HCT116 (cell line): ENCODE data around the gene CSNK1G1. TPM values are rescaled to one million over a fixed set of nuclear protein-coding genes. Genes with fewer than 3 reads are reported as not detected.

Source experiments
- ATAC-seq: fragments of 200-7000 bp; cut with Tn5 transposase; 2 replicates; pipeline ENCODE4 v1.9.1; 2020; ENCODE audit warnings: mild to moderate bottlenecking, moderate library complexity
- BruUV-seq: library from RNA; stranded (reverse); fragments of 400-500 nt; replicated peaks from 2 replicates; lab custom pipeline; 2021; lab: Mats Ljungman, UMichigan
- CTCF ChIA-PET: fragments of 300-600 bp; sonication (Branson Sonifier 250); formaldehyde crosslinking; loops from one replicate; lab custom pipeline; 2021; ENCODE audit warnings: antibody characterized with exemption; lab: Charles Lee
- POLR2A ChIA-PET: fragments of 300-600, 350-600 bp; sonication (Branson Sonifier 250); formaldehyde crosslinking; loops from one replicate; lab custom pipeline; 2021; ENCODE audit warnings: antibody characterized with exemption; lab: Charles Lee
- RAD21 ChIA-PET, 2 experiments: fragments of 300-600 bp; sonication (Branson Sonifier 250); formaldehyde crosslinking; loops; one replicate each; lab custom pipeline; 2023; ENCODE audit warnings: low total read pairs in 2 of 2; ENCODE audit not compliant: uncharacterized antibody in 2 of 2, unreplicated experiment in 2 of 2, low non-redundant PET in 1 of 2; lab: Charles Lee
- DNase-seq: peaks from one replicate; pipeline ENCODE4 v3.0.0-alpha.2; 2010; ENCODE audit warnings: low read depth, low spot score
- H2AFZ ChIP-seq: fragments of 200-600 bp; shearing (Covaris generic), sonication (generic); 2 replicates; pipeline ENCODE4 v1.6.1; 2017; ENCODE audit warnings: low read depth, mixed run types, mixed read lengths, antibody characterized with exemption, low read length; ENCODE audit not compliant: poor library complexity, severe bottlenecking
- H3K27ac ChIP-seq: 2 replicates; pipeline ENCODE4 v1.5.1; 2012; ENCODE audit warnings: low read depth, low read length
- H3K27me3 ChIP-seq: fragments of 200-600 bp; sonication (generic); 2 replicates; pipeline ENCODE4 v1.6.1; 2016; ENCODE audit warnings: mixed run types, low read length, mixed read lengths; ENCODE audit not compliant: insufficient read depth
- H3K36me3 ChIP-seq, 2 experiments: fragments of 200-500 bp in 1 of 2; fragments of 200-600 bp in 1 of 2; sonication (Bioruptor generic) in 1 of 2; sonication (generic) in 1 of 2; 2 replicates each; pipeline versions ENCODE4 v1.5.1 to v1.6.1; 2014 to 2016; ENCODE audit warnings: low read length in 2 of 2, inconsistent platforms in 1 of 2, mixed read lengths in 1 of 2, mixed run types in 1 of 2; ENCODE audit not compliant: insufficient read depth in 2 of 2, control insufficient read depth in 1 of 2
- H3K4me1 ChIP-seq, 2 experiments: fragments of 200-600 bp in 1 of 2; sonication (generic) in 1 of 2; 2 replicates each; pipeline versions ENCODE4 v1.5.1 to v1.6.1; 2012 to 2017; ENCODE audit warnings: low read length in 2 of 2, inconsistent platforms in 1 of 2, mild to moderate bottlenecking in 1 of 2, mixed read lengths in 1 of 2, mixed run types in 1 of 2, moderate library complexity in 1 of 2; ENCODE audit not compliant: insufficient read depth in 2 of 2, control insufficient read depth in 1 of 2
- H3K4me2 ChIP-seq: fragments of 200-600 bp; sonication (generic); 2 replicates; pipeline ENCODE4 v1.6.1; 2017; ENCODE audit warnings: mixed run types, low read length, mixed read lengths
- H3K4me3 ChIP-seq, 2 experiments: fragments of 200-600 bp in 1 of 2; sonication (generic) in 1 of 2; replicated peaks in 1 of 2; 2 replicates each; pipeline ENCODE4 v1.5.1; 2011 to 2016; ENCODE audit warnings: low read length in 2 of 2, control low read depth in 1 of 2, low read depth in 1 of 2, mild to moderate bottlenecking in 1 of 2, mixed read lengths in 1 of 2, mixed run types in 1 of 2
- H3K79me2 ChIP-seq: fragments of 200-600 bp; sonication (generic); 2 replicates; pipeline ENCODE4 v1.6.1; 2017; ENCODE audit warnings: mild to moderate bottlenecking, mixed run types, low read length, moderate library complexity, mixed read lengths; ENCODE audit not compliant: insufficient read depth
- H3K9ac ChIP-seq: fragments of 200-600 bp; sonication (generic); 2 replicates; pipeline ENCODE4 v1.6.1; 2016; ENCODE audit warnings: low read length, mixed read lengths
- H3K9me2 ChIP-seq: fragments of 200-600 bp; sonication (generic), shearing (Covaris generic); 2 replicates; pipeline ENCODE4 v1.6.1; 2017; ENCODE audit warnings: mixed run types, mild to moderate bottlenecking, moderate library complexity; ENCODE audit not compliant: insufficient read depth
- H3K9me3 ChIP-seq, 2 experiments: fragments of 200-500 bp in 1 of 2; fragments of 200-600 bp in 1 of 2; sonication (Bioruptor generic) in 1 of 2; sonication (generic) in 1 of 2; 2 replicates each; pipeline ENCODE4 v1.6.1; 2014 to 2017; ENCODE audit warnings: low read length in 2 of 2, mixed read lengths in 2 of 2, inconsistent platforms in 1 of 2, low read depth in 1 of 2, mild to moderate bottlenecking in 1 of 2, mixed run types in 1 of 2, moderate library complexity in 1 of 2; ENCODE audit not compliant: control insufficient read depth in 1 of 2, insufficient read depth in 1 of 2
- H4K20me1 ChIP-seq: fragments of 200-600 bp; sonication (generic), shearing (Covaris generic); 2 replicates; pipeline ENCODE4 v1.6.1; 2017; ENCODE audit warnings: mixed run types, mild to moderate bottlenecking, moderate library complexity; ENCODE audit not compliant: insufficient read depth
- ATF3 ChIP-seq: IDR thresholded peaks from 2 replicates; pipeline ENCODE4 v1.6.1; 2012
- CBX3 ChIP-seq: IDR thresholded peaks from 2 replicates; pipeline ENCODE4 v1.6.1; 2012; ENCODE audit warnings: low read depth
- CTCF ChIP-seq, 3 experiments: fragments of 200-600 bp in 1 of 3; sonication (generic) in 1 of 3; IDR thresholded peaks in 2 of 3; conservative IDR thresholded peaks in 1 of 3; 2 replicates each; pipeline ENCODE4 v1.5.1; 2012 to 2017; ENCODE audit warnings: low read depth in 2 of 3, low read length in 2 of 3, antibody characterized with exemption in 1 of 3, borderline replicate concordance in 1 of 3, control low read depth in 1 of 3, mild to moderate bottlenecking in 1 of 3, mixed read lengths in 1 of 3, mixed run types in 1 of 3, moderate library complexity in 1 of 3; ENCODE audit not compliant: insufficient read depth in 1 of 3
- EGR1 ChIP-seq: IDR thresholded peaks from 2 replicates; pipeline ENCODE4 v1.6.1; 2012; ENCODE audit warnings: low read depth
- ELF1 ChIP-seq: IDR thresholded peaks from 2 replicates; pipeline ENCODE4 v1.6.1; 2012; ENCODE audit warnings: low read depth, borderline replicate concordance
- EZH2 ChIP-seq: fragments of 200-600 bp; sonication (generic); IDR thresholded peaks from 2 replicates; pipeline ENCODE4 v1.6.1; 2017; ENCODE audit warnings: antibody characterized with exemption, mixed run types
- EZH2phosphoT487 ChIP-seq: fragments of 200-600 bp; IDR thresholded peaks from 2 replicates; pipeline ENCODE4 v1.6.1; 2018; ENCODE audit warnings: antibody characterized with exemption, borderline replicate concordance
- JUND ChIP-seq: IDR thresholded peaks from 2 replicates; pipeline ENCODE4 v1.6.1; 2012
- MAX ChIP-seq: IDR thresholded peaks from 2 replicates; pipeline ENCODE4 v1.6.1; 2012
- REST ChIP-seq: IDR thresholded peaks from 2 replicates; pipeline ENCODE4 v1.6.1; 2012; ENCODE audit warnings: low read depth
- SRF ChIP-seq: IDR thresholded peaks from 2 replicates; pipeline ENCODE4 v1.6.1; 2012; ENCODE audit warnings: low read depth
- ZBTB33 ChIP-seq: IDR thresholded peaks from 2 replicates; pipeline ENCODE4 v1.6.1; 2011; ENCODE audit warnings: mild to moderate bottlenecking, low read length, moderate library complexity; ENCODE audit not compliant: insufficient replicate concordance; ENCODE audit errors: extremely low read depth
- ZFX ChIP-seq: fragments of 450-650 bp; IDR thresholded peaks from 2 replicates; pipeline ENCODE4 v1.6.1; 2017
- intact Hi-C: fragments of 100-400 bp; cut with micrococcal nuclease; formaldehyde crosslinking; loops from 2 replicates; pipeline ENCODE4 v1.10.0; 2022
- total RNA-seq: library from RNA; stranded (reverse); gene quantifications from one replicate; pipeline ENCODE4 v1.2.1, GENCODE V29; 2021; ENCODE audit not compliant: unreplicated experiment

CSNK1G1 gene
- total RNA-seq, 1 experiment from 2014 or later: 21.1 TPM

GRCh38 chr15:64185146-64185911, 170.6 kb downstream of the CSNK1G1 start:
- peaks cover 0 to 3% of the 10 kb centered on the region in 2 experiments; a peak in 1 of 4 replicates for H3K36me3 ChIP-seq
- H3K79me2 ChIP-seq: no peaks in the 10 kb centered on the region
- no peaks in the 10 kb centered on the region for H3K4me1 ChIP-seq
- BruUV-seq: no TSS peak
- RAD21 ChIA-PET: no interaction called here
- no peak for TF ChIP-seq ZFX
- TF ChIP-seq MAX: no peak
- no peak for TF ChIP-seq CBX3
- TF ChIP-seq EZH2phosphoT487: no peak
- no peak for TF ChIP-seq JUND
- no peak for TF ChIP-seq CTCF (IDR thresholded peaks at IDR 0.05 in 2 of 3, conservative IDR thresholded peaks at IDR 0.05 in 1 of 3; ENCODE audit: borderline replicate concordance in 1 of 3, insufficient read depth in 1 of 3, low read depth in 2 of 3, low read length in 2 of 3)
- TF ChIP-seq ELF1: no peak
- no peak for TF ChIP-seq EGR1
- no peak for TF ChIP-seq ZBTB33
- TF ChIP-seq EZH2: no peak
- TF ChIP-seq REST: no peak
- TF ChIP-seq SRF: no peak
- TF ChIP-seq ATF3: no peak
- H3K27ac ChIP-seq: no peak overlapping the region
- POLR2A ChIA-PET: no interaction called here
- CTCF ChIA-PET: no interaction called here
- no peaks in the 10 kb centered on the region for H3K27me3 ChIP-seq
- DNase-seq: no peak
- no peak overlapping the region for H3K4me2 ChIP-seq
- no peak overlapping the region for H3K9ac ChIP-seq
- H4K20me1 ChIP-seq: no peaks in the 10 kb centered on the region
- ATAC-seq: no peak
- no peaks in the 10 kb centered on the region for H3K9me3 ChIP-seq
- H3K4me3 ChIP-seq: no peak overlapping the region
- intact Hi-C loops: no loop called here
- no peak overlapping the region for H2AFZ ChIP-seq
- H3K9me2 ChIP-seq: no peaks in the 10 kb centered on the region
